Measurements from ENCODE around the gene TRIM72. TPM values are rescaled to one million over a fixed set of nuclear protein-coding genes. Genes with fewer than 3 reads are reported as not detected.
"Not testable (repeated sequence)": the region's sequence is repeated elsewhere in the genome, so short reads cannot be mapped to it uniquely, and the experiment has no call there.

Gene TRIM72
- total RNA-seq, 2 donors from 2014 or later: 0.08 TPM; not detected in 1

DNA sequence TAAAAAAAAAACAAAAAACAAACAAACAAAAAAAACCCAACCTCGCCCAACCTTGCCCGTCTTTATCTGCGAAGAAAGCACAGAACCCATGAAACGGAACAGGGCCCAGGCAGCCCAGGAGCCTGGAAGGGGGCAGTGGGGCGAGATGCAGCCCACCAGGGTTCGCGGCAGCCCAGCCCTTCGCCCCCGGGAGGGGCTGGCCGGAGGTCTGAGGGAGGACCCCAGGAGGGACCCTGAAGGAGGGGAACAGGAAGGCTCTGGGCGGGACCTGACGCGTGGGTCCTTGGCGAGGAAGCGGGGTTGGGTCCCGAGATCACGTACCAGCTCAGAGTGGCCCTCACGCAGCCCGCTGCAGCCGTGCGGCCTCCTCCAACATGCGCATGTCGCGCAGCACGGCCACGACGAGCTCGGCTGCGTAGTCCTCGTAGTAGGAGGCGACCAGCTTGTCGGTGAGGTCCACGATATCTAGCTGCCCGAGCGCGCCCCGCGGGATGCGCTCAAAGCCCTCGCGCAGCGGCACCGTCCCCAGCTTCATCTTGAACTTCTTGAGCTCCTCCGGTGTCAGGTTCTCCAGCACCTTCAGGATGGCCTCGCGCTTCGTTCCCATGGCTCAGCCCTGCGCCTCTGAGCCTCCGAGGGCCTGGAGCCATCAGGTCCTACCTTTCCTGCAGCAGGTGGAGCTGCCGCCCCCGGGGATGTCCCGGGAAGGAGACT lies 2.7 kb downstream of the TRIM72 start, which contains the start of gene PYDC1:
PYDC1 (minus strand) TSS at position 714 of the 714 bp plus-strand sequence; CDS start at position 607, 107 bp downstream.
- no peaks in the 10 kb centered on the region for H3K36me3 Mint-ChIP-seq (ENCODE audit: low read depth)
- no peaks in the 10 kb centered on the region for H3K9me3 Mint-ChIP-seq
- ATAC-seq (replicated peaks): peak; percentile 34
- H3K4me3 Mint-ChIP-seq: peak within 1 kb of the TSS; percentile 80
- H3K4me1 Mint-ChIP-seq: peaks cover 8% of the 10 kb centered on the region
- H3K27ac Mint-ChIP-seq: no peak within 1 kb of the TSS
- peaks cover 35% of the 10 kb centered on the region for H3K27me3 Mint-ChIP-seq

DNA sequence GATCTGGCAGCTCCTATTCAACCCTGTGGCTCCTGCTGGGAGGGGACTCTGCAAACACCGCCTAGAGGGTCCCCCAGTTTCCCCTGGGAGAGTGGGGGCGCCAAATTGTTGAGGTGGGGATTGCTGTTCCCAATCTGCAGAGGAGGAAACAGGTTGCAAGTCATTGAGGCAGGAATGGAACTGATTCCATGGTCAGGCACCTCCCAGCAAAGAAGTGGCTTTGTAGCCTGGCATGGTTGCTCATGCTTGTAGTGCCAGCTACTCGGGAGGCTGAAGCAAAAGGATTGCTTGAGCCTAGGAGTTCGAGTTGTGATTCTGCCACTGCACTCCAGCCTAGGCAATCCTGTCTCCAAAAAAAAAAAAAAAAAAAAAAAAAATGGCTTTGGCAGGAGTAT lies 3.2 kb downstream of the TRIM72 start:
- Mint-ChIP-seq H3K4me3 (peak overlapping the region; percentile 80), H3K36me3 (ENCODE audit: low read depth) (no peaks in the 10 kb centered on the region), H3K27ac (no peak overlapping the region), H3K4me1 (peaks cover 4% of the 10 kb centered on the region), H3K27me3 (peaks cover 39% of the 10 kb centered on the region), H3K9me3 (no peaks in the 10 kb centered on the region)
- ATAC-seq (replicated peaks): no peak

DNA sequence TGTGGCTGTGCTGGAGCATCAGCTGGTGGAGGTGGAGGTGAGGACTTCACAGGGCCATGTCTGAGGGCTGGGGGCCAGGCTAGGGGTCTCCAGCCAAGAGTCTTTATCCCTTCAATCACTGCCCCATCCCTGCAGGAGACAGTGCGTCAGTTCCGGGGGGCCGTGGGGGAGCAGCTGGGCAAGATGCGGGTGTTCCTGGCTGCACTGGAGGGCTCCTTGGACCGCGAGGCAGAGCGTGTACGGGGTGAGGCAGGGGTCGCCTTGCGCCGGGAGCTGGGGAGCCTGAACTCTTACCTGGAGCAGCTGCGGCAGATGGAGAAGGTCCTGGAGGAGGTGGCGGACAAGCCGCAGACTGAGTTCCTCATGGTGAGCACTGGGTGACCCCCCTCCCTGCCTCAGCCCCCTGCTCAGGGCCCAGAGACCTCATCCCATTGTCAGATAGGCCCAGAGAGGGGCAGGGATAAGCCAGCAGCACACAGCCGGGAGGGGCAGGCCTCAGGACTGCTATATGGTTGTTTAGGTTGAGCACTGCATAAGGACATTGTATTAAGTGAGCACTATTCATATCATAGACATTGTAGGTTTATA lies 5.3 kb downstream of the TRIM72 start:
- ATAC-seq (replicated peaks): no peak
- H3K36me3 Mint-ChIP-seq (ENCODE audit: low read depth): no peaks in the 10 kb centered on the region
- H3K27me3 Mint-ChIP-seq: peaks cover 36% of the 10 kb centered on the region
- peaks cover 4% of the 10 kb centered on the region for H3K4me1 Mint-ChIP-seq
- H3K4me3 Mint-ChIP-seq: no peak overlapping the region
- no peak overlapping the region for H3K27ac Mint-ChIP-seq
- H3K9me3 Mint-ChIP-seq: no peaks in the 10 kb centered on the region

DNA sequence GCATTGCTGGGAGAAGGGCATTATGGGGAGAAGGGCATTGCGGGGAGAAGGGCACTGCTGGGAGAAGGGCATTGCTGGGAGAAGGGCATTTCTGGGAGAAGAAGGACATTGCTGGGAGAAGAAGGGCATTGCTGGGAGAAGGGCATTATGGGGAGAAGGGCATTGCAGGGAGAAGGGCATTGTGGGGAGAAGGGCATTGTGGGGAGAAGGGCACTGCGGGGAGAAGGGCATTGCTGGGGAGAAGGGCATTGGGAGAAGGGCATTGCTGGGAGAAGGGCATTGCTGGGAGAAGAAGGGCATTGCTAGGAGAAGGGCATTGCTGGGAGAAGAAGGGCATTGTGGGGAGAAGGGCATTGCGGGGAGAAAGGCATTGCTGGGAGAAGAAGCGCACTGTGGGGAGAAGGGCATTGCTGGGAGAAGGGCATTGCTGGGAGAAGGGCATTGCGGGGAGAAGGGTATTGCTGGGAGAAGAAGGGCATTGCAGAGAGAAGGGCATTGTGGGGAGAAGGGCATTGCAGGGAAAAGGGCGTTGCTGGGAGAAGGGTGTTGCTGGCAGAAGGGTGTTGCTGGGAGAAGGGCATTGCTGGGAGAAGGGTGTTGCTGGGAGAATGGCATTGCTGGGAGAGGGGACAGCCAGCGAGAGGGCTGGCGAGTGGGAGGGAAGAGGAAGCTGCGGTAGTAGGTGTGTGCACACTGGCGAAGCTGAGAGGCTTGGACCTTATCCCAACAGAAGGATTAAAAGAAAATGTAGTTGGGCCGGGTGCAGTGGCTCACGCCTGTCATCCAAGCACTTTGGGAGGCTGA lies 7.6 kb downstream of the TRIM72 start:
- peaks cover 30% of the 10 kb centered on the region for H3K27me3 Mint-ChIP-seq
- H3K4me3 Mint-ChIP-seq: no peak overlapping the region
- no peaks in the 10 kb centered on the region for H3K36me3 Mint-ChIP-seq (ENCODE audit: low read depth)
- H3K4me1 Mint-ChIP-seq: no peaks in the 10 kb centered on the region
- H3K27ac Mint-ChIP-seq: no peak overlapping the region
- no peak for ATAC-seq (replicated peaks)
- H3K9me3 Mint-ChIP-seq: no peaks in the 10 kb centered on the region

DNA sequence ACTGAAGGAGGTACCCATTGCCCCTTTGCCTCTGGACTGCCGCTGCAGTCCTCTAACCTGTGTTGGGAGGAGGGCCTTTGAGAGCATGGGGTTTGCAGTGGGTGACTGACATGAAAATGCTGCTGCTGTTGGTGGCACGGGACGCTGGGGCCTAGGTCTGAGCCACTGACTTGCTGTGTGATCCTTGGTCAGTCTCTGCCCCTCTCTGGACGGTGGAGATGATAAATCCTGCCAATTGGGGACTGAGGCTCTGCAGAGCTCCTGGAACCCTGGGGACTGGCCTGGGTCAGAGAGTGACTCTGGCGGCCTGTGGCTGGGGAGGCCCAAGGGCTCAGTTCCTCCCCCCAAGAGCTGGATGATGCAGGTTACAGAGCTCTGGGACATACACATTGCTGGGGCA lies 9.1 kb downstream of the TRIM72 start:
- Mint-ChIP-seq H3K4me3 (no peak overlapping the region), H3K36me3 (ENCODE audit: low read depth) (no peaks in the 10 kb centered on the region), H3K27ac (no peak overlapping the region), H3K9me3 (no peaks in the 10 kb centered on the region), H3K27me3 (peaks cover 22% of the 10 kb centered on the region), H3K4me1 (no peaks in the 10 kb centered on the region)
- ATAC-seq (replicated peaks): no peak

DNA sequence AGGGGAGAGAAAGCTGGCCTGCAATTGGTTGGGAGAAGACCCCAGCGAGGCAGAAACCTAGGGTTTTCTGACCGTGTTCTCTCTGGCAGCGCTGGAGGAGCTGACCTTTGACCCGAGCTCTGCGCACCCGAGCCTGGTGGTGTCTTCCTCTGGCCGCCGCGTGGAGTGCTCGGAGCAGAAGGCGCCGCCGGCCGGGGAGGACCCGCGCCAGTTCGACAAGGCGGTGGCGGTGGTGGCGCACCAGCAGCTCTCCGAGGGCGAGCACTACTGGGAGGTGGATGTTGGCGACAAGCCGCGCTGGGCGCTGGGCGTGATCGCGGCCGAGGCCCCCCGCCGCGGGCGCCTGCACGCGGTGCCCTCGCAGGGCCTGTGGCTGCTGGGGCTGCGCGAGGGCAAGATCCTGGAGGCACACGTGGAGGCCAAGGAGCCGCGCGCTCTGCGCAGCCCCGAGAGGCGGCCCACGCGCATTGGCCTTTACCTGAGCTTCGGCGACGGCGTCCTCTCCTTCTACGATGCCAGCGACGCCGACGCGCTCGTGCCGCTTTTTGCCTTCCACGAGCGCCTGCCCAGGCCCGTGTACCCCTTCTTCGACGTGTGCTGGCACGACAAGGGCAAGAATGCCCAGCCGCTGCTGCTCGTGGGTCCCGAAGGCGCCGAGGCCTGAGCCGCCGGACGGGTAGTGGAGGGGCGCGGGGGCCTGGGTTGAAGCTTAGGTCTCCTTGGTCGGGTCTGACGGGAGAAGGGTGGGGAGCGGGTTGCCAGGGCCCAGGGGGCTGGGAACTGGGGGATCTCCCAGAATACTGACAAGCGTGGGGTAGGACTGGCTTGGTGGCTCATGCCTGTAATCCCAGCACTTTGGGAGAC lies 10.4 kb downstream of the TRIM72 start:
- Mint-ChIP-seq H3K27ac (no peak overlapping the region), H3K4me3 (no peak overlapping the region), H3K27me3 (peaks cover 14% of the 10 kb centered on the region), H3K36me3 (ENCODE audit: low read depth) (no peaks in the 10 kb centered on the region), H3K9me3 (no peaks in the 10 kb centered on the region), H3K4me1 (no peaks in the 10 kb centered on the region)
- no peak for ATAC-seq (replicated peaks)

DNA sequence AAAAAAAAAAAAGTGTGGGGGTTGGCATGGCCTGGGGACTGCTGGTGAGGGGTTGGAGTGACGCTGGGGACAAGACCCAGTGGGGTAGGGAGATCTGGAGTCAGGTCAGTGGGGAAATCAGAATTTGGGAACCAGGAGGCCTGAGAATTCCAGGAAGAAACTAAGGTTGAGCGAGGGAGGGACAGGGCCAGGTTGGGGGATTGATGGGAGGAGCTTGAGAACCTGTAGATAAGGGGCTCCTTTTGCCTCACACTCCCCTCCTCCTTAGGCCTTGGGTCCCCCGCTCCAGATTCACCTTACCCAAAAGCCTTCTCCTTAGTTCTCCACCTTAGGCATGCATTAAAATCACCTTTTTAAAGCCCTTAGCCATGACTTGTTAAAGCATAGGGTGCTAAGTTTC lies 11.3 kb downstream of the TRIM72 start:
- Mint-ChIP-seq H3K4me3 (no peak overlapping the region), H3K9me3 (no peaks in the 10 kb centered on the region), H3K27me3 (peaks cover 14% of the 10 kb centered on the region), H3K36me3 (ENCODE audit: low read depth) (no peaks in the 10 kb centered on the region), H3K4me1 (no peaks in the 10 kb centered on the region), H3K27ac (no peak overlapping the region)
- no peak for ATAC-seq (replicated peaks)

DNA sequence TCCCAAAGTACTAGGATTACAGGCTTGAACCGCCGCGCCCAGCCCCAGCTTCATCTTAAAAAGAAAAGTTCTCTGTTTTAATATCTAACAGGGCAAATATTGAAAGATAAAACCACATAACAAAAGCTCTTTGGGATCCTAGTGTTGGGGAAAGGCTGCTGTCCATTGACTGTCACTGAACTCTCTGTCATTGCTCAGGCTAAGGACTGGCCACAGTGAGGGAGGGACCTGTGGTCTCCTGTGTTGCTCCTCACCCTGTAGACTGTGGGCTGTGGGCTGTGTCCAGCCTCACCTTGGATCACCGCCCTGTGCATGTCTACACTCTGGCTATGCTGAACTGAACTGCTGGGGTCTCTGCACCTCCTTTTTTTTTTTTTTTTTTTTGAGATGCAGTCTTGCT lies 14.3 kb downstream of the TRIM72 start:
- Mint-ChIP-seq H3K4me3 (no peak overlapping the region), H3K27me3 (no peaks in the 10 kb centered on the region), H3K9me3 (no peaks in the 10 kb centered on the region), H3K27ac (no peak overlapping the region), H3K36me3 (ENCODE audit: low read depth) (no peaks in the 10 kb centered on the region), H3K4me1 (no peaks in the 10 kb centered on the region)
- ATAC-seq (replicated peaks): no peak

DNA sequence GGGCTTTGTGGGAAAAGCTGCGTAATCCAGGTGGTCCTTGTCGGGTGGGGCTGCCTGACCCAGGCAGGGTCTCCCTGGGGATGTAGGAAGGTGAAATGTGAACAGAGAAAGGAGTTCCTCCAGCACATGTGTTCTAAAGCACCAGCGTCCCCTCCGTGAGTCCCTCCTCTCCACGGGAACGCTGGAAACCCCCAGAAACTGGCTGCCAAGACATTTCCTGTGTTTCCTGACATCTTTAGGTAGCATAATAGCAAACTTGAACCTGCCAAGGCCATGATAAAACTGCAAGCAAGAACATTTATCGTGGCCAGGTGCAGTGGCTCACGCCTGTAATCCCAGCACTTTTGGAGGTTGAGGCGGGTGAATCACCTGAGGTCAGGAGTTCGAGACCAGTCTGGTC lies 15.6 kb downstream of the TRIM72 start:
- ATAC-seq (replicated peaks): no peak

DNA sequence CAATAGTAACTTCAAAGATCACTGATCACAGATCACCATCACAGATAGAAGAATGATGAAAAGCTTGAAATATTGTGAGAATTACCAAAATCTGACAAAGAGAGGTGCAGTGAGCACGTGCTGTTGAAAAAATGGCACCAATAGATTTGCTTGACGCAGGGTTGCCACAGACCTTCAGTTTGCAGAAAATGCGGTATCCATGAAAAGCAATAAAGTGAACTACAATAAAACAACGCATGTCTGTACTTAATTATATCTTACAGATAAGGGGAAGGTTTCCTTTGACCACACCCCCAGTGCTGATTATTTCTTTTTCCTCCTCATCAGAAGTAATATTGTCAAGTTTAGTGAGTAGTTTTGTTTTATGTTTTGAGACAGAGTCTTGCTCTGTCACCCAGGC lies 24.1 kb downstream of the TRIM72 start:
- Mint-ChIP-seq H3K27ac (no peak overlapping the region), H3K4me3 (no peak overlapping the region), H3K27me3 (no peaks in the 10 kb centered on the region), H3K4me1 (no peaks in the 10 kb centered on the region), H3K36me3 (ENCODE audit: low read depth) (no peaks in the 10 kb centered on the region), H3K9me3 (no peaks in the 10 kb centered on the region)
- no peak for ATAC-seq (replicated peaks)

More for the DNA sequence above, 15.6 kb downstream of the TRIM72 start:
- H3K27me3 Mint-ChIP-seq: no peaks in the 10 kb centered on the region
- no peaks in the 10 kb centered on the region for H3K9me3 Mint-ChIP-seq
- no peaks in the 10 kb centered on the region for H3K36me3 Mint-ChIP-seq (ENCODE audit: low read depth)
- no peaks in the 10 kb centered on the region for H3K4me1 Mint-ChIP-seq
- no peak overlapping the region for H3K27ac Mint-ChIP-seq
- no peak overlapping the region for H3K4me3 Mint-ChIP-seq

DNA sequence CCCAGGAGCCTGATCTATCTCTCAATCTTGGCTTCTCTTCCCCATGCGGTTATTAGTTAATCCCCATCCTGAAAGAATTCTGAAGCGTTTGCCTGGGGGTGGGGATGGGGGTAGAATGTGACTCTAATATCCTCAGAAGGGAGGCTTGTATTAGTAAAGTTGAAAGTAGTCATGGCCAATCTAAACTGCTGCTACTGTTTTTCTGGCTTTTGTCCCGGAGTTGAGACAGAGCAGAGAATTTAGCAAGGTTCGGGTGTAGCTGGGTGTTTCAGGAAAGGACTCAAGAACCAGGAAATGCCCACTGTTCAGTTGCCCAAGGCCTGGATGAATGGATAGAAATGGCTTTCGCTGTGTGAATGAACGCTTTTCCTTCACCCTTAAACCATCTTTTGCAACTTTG lies 28.3 kb downstream of the TRIM72 start:
- Mint-ChIP-seq H3K36me3 (ENCODE audit: low read depth) (no peaks in the 10 kb centered on the region), H3K4me3 (no peak overlapping the region), H3K4me1 (no peaks in the 10 kb centered on the region), H3K9me3 (no peaks in the 10 kb centered on the region), H3K27ac (no peak overlapping the region), H3K27me3 (no peaks in the 10 kb centered on the region)
- no peak for ATAC-seq (replicated peaks)

DNA sequence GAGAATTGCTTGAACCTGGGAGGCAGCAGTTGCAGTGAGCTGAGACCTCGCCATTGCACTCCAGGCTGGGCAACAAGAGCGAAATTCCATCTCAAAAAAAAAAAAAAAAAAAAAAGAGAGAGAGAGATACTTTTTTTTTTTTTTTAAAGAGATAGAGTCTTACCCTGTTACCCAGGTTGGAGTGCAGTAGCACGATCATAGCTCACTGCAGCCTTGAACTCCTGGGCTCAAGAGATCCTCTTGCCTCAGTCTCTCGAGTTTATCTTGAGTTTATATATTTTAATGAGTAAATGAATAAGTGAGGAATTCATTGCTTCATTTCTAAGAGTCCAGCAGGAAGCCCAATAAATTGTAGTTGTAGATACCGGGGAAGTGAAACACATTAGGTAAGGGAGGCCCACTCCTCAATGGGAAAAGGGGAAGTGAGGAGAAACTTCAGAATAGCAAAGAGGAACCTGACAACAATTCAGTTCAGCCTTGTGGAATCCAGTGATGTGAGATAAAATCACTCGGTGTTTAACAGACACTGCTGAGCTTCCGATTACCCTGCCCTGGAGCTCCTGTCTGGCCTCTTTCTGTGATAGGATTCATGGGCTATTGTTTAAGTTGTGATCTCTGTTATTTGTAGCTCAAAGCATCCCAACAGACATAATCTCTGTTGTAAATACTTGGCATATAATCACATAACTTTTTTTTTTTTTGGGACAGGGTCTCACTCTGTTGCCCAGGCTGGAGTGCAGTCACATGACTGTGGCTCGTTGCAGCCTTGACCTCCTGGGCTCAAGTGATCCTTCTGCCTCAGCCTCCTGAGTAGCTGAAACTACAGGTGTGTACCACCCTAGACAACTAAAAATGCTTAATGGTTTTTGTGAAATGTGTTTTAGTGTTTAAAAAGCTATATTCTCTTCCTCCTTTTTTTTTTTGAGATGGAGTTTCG lies 30.1 kb downstream of the TRIM72 start:
- no peak overlapping the region for H3K27ac Mint-ChIP-seq
- H3K36me3 Mint-ChIP-seq (ENCODE audit: low read depth): no peaks in the 10 kb centered on the region
- H3K4me1 Mint-ChIP-seq: no peaks in the 10 kb centered on the region
- no peaks in the 10 kb centered on the region for H3K27me3 Mint-ChIP-seq
- ATAC-seq (replicated peaks): no peak
- H3K9me3 Mint-ChIP-seq: no peaks in the 10 kb centered on the region
- no peak overlapping the region for H3K4me3 Mint-ChIP-seq

DNA sequence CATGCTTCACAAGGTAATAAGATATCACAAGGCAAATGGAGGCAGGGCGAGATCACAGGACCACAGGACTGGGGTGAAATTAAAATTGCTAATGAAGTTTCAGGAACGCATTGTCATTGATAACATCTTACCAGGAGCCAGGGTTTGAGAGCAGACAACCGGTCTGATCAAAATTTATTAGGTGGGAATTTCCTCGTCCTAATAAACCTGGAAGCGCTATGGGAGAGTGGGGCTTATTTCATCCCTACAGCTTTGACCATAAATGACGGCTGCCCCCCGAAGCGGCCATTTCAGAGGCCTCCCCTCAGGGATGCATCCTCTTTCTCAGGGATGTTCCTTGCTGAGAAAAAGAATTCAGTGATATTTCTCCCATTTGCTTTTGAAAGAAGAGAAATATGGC lies 31.7 kb downstream of the TRIM72 start:
- not testable (repeated sequence) for H3K36me3 Mint-ChIP-seq (ENCODE audit: low read depth); H3K4me1 Mint-ChIP-seq; ATAC-seq (replicated peaks)

More for the DNA sequence above, 31.7 kb downstream of the TRIM72 start:
- not testable (repeated sequence) for H3K27ac Mint-ChIP-seq, H3K9me3 Mint-ChIP-seq, H3K27me3 Mint-ChIP-seq, H3K4me3 Mint-ChIP-seq
